ENCODE measurements around the gene EEF1A2. TPM values are rescaled to one million over a fixed set of nuclear protein-coding genes. Genes with fewer than 3 reads are reported as not detected.

The EEF1A2 gene
- total RNA-seq, 1 donor from 2014 or later, result 0.67 TPM

- Histone ChIP-seq H3K36me3 (no peaks in the 10 kb centered on the region), H3K9me3 (no peaks in the 10 kb centered on the region), H3K4me3 (no peak overlapping the region), H3K27me3 (peaks cover 63% of the 10 kb centered on the region), H3K27ac (no peak overlapping the region), H3K4me1 (peaks cover 5% of the 10 kb centered on the region)
- intact Hi-C loops (cut with DNase I), result no loop called here
- ATAC-seq (no peak), DNase-seq (no peak)
- no peak for TF ChIP-seq CTCF (IDR thresholded peaks at IDR 0.05)
Observed at GRCh38 chr20:63458170-63459069, 40.5 kb downstream of the EEF1A2 start.

GRCh38 chr20:63457737-63458136, 41.1 kb downstream of the EEF1A2 start:
- intact Hi-C loops (cut with DNase I), result no loop called here
- no peak for TF ChIP-seq CTCF (IDR thresholded peaks at IDR 0.05)

GRCh38 chr20:63456429-63457284, 42.2 kb downstream of the EEF1A2 start:
- Histone ChIP-seq H3K4me3 (no peak overlapping the region), H3K9me3 (no peaks in the 10 kb centered on the region), H3K27me3 (peaks cover 77% of the 10 kb centered on the region), H3K36me3 (no peaks in the 10 kb centered on the region), H3K4me1 (peaks cover 5% of the 10 kb centered on the region), H3K27ac (no peak overlapping the region)
- no peak for TF ChIP-seq CTCF (IDR thresholded peaks at IDR 0.05)
- no peak for DNase-seq
- no peak for ATAC-seq
- intact Hi-C loops (cut with DNase I), result no loop called here

More at GRCh38 chr20:63457737-63458136, 41.1 kb downstream of the EEF1A2 start:
- peaks cover 5% of the 10 kb centered on the region for H3K4me1 ChIP-seq
- no peaks in the 10 kb centered on the region for H3K9me3 ChIP-seq
- DNase-seq, result no peak
- H3K27ac ChIP-seq, result no peak overlapping the region
- no peak for ATAC-seq
- no peak overlapping the region for H3K4me3 ChIP-seq
- H3K27me3 ChIP-seq, result peaks cover 66% of the 10 kb centered on the region
- no peaks in the 10 kb centered on the region for H3K36me3 ChIP-seq

- TF ChIP-seq CTCF (IDR thresholded peaks at IDR 0.05), result no peak
- H3K27ac ChIP-seq, result no peak overlapping the region
- H3K9me3 ChIP-seq, result no peaks in the 10 kb centered on the region
- H3K4me1 ChIP-seq, result peaks cover 5% of the 10 kb centered on the region
- H3K27me3 ChIP-seq, result peaks cover 72% of the 10 kb centered on the region
- H3K4me3 ChIP-seq, result no peak overlapping the region
- ATAC-seq, result no peak
- intact Hi-C loops (cut with DNase I), result no loop called here
- no peaks in the 10 kb centered on the region for H3K36me3 ChIP-seq
- no peak for DNase-seq
Observed at GRCh38 chr20:63455568-63455859, 43.4 kb downstream of the EEF1A2 start.

- Histone ChIP-seq H3K9me3 (no peaks in the 10 kb centered on the region), H3K4me3 (no peak overlapping the region), H3K4me1 (peaks cover 5% of the 10 kb centered on the region), H3K27me3 (peaks cover 69% of the 10 kb centered on the region), H3K36me3 (no peaks in the 10 kb centered on the region), H3K27ac (no peak overlapping the region)
- ATAC-seq, result no peak
- TF ChIP-seq CTCF (IDR thresholded peaks at IDR 0.05), result no peak
- intact Hi-C loops (cut with DNase I), result no loop called here
- no peak for DNase-seq
Observed at GRCh38 chr20:63454731-63455567, 43.9 kb downstream of the EEF1A2 start.
